Astrocyte (in vitro differentiated cells and primary cell): ENCODE results near the gene MGAT3. TPM values are rescaled to one million over a fixed set of nuclear protein-coding genes. Genes with fewer than 3 reads are reported as not detected.

Source experiments
- DNase-seq: peaks from one replicate; pipeline ENCODE4 v3.0.0-alpha.2; 2010; ENCODE audit warnings: low read depth
- FAIRE-seq: peaks from 2 replicates; lab custom pipeline; 2011; peaks lifted over from hg19 to GRCh38; lab: Jason Lieb, UNC
- H2AFZ ChIP-seq: 2 replicates; pipeline ENCODE4 v1.6.0; 2012; ENCODE audit warnings: low read depth, low read length, inconsistent platforms
- H3K27ac ChIP-seq: 2 replicates; pipeline ENCODE4 v1.5.1; 2011; ENCODE audit warnings: low read depth, low read length, inconsistent platforms
- H3K27me3 ChIP-seq: 2 replicates; pipeline ENCODE4 v1.6.0; 2011; ENCODE audit warnings: low read length, inconsistent platforms; ENCODE audit not compliant: insufficient read depth
- H3K36me3 ChIP-seq: 2 replicates; pipeline ENCODE4 v1.5.1; 2011; ENCODE audit warnings: low read length, inconsistent platforms; ENCODE audit not compliant: insufficient read depth
- H3K4me1 ChIP-seq: 2 replicates; pipeline ENCODE4 v1.5.1; 2011; ENCODE audit warnings: low read length, inconsistent platforms; ENCODE audit not compliant: insufficient read depth
- H3K4me2 ChIP-seq: 2 replicates; pipeline ENCODE4 v1.6.0; 2012; ENCODE audit warnings: low read length, inconsistent platforms
- H3K4me3 ChIP-seq: 2 replicates; pipeline ENCODE4 v1.5.1; 2011; ENCODE audit warnings: low read depth, mild to moderate bottlenecking, low read length, inconsistent platforms; ENCODE audit not compliant: insufficient read depth
- H3K79me2 ChIP-seq: 2 replicates; pipeline ENCODE4 v1.6.0; 2012; ENCODE audit warnings: mild to moderate bottlenecking, low read length, inconsistent platforms; ENCODE audit not compliant: insufficient read depth
- H3K9ac ChIP-seq: 2 replicates; pipeline ENCODE4 v1.6.0; 2012; ENCODE audit warnings: mild to moderate bottlenecking, low read length, inconsistent platforms
- H3K9me3 ChIP-seq: 2 replicates; pipeline ENCODE4 v1.5.1; 2012; ENCODE audit warnings: low read depth, mild to moderate bottlenecking, low read length, inconsistent platforms; ENCODE audit not compliant: insufficient read depth
- H4K20me1 ChIP-seq: 2 replicates; pipeline ENCODE4 v1.6.0; 2012; ENCODE audit warnings: low read length, inconsistent platforms; ENCODE audit not compliant: insufficient read depth
- H3K27ac Mint-ChIP-seq: one replicate; pipeline ENCODE4 v1.8.0; 2021; ENCODE audit warnings: mild to moderate bottlenecking, mixed read lengths; ENCODE audit not compliant: unreplicated experiment
- H3K27me3 Mint-ChIP-seq: one replicate; pipeline ENCODE4 v1.8.0; 2021; ENCODE audit warnings: low read depth, mixed read lengths; ENCODE audit not compliant: unreplicated experiment
- H3K36me3 Mint-ChIP-seq: one replicate; pipeline ENCODE4 v1.8.0; 2021; ENCODE audit warnings: low read depth, mixed read lengths; ENCODE audit not compliant: unreplicated experiment
- H3K4me1 Mint-ChIP-seq: one replicate; pipeline ENCODE4 v1.8.0; 2021; ENCODE audit warnings: low read depth, mixed read lengths; ENCODE audit not compliant: unreplicated experiment
- H3K4me3 Mint-ChIP-seq: one replicate; pipeline ENCODE4 v1.8.0; 2021; ENCODE audit warnings: mild to moderate bottlenecking, moderate library complexity, mixed read lengths; ENCODE audit not compliant: unreplicated experiment
- H3K9me3 Mint-ChIP-seq: one replicate; pipeline ENCODE4 v1.8.0; 2021; ENCODE audit warnings: mild to moderate bottlenecking, mixed read lengths; ENCODE audit not compliant: unreplicated experiment
- CTCF ChIP-seq: IDR thresholded peaks from 2 replicates; pipeline ENCODE4 v1.5.1; 2011; ENCODE audit warnings: low read depth, mild to moderate bottlenecking, inconsistent platforms, low read length, moderate library complexity; ENCODE audit not compliant: insufficient read depth
- EZH2 ChIP-seq: IDR thresholded peaks from 2 replicates; pipeline ENCODE4 v1.6.1; 2012; ENCODE audit warnings: mild to moderate bottlenecking, low read length, inconsistent platforms; ENCODE audit not compliant: insufficient read depth
- total RNA-seq: library from RNA; stranded (reverse); gene quantifications from 2 replicates; pipeline ENCODE4 v1.2.1, GENCODE V29; 2021

MGAT3 gene
- total RNA-seq, 1 donor from 2014 or later, result 7.9 TPM

GRCh38 chr22:39418696-39419095, 38.1 kb upstream of the MGAT3 start:
- H3K9me3 ChIP-seq, result no peaks in the 10 kb centered on the region
- DNase-seq (no peak), FAIRE-seq (no peak)
- Mint-ChIP-seq H3K27me3 (no peaks in the 10 kb centered on the region), H3K4me3 (no peak overlapping the region), H3K27ac (no peak overlapping the region), H3K4me1 (no peaks in the 10 kb centered on the region), H3K9me3 (no peaks in the 10 kb centered on the region), H3K36me3 (peaks cover 36% of the 10 kb centered on the region)
- H3K27ac ChIP-seq, result no peak overlapping the region
- H3K79me2 ChIP-seq, result no peaks in the 10 kb centered on the region
- H3K36me3 ChIP-seq, result peaks cover 8% of the 10 kb centered on the region
- TF ChIP-seq CTCF (no peak), EZH2 (no peak)
- H3K27me3 ChIP-seq, result no peaks in the 10 kb centered on the region
- H2AFZ ChIP-seq, result no peak overlapping the region
- H3K4me1 ChIP-seq, result no peaks in the 10 kb centered on the region
- H3K4me3 ChIP-seq, result no peak overlapping the region
- no peak overlapping the region for H3K9ac ChIP-seq
- H4K20me1 ChIP-seq, result peaks cover 6% of the 10 kb centered on the region
- no peak overlapping the region for H3K4me2 ChIP-seq

DNA sequence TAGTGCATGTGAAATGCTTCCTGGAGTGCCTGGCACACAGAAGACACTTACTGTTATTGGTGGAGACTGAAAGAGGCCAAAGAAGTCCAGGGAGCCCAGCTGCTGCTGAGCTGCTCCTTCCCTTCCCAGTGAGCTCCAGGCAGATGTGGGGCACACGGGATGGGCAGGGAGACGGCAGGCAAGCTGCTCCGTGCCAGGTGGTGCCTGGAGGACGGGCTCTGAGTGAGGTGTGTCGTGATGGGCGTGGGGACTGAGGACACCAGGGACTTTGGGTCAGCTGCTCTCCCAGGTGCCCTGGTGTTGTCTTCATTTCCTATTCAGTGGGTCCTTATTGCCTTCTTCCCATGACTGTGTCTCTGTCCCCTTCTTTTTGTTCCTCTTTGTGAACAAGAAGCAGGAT, 37.7 kb upstream of the MGAT3 start:
- DNase-seq (no peak), FAIRE-seq (no peak)
- Histone ChIP-seq H4K20me1 (peaks cover 2% of the 10 kb centered on the region), H3K4me3 (no peak overlapping the region), H3K36me3 (peaks cover 8% of the 10 kb centered on the region), H3K9ac (no peak overlapping the region), H3K4me2 (no peak overlapping the region), H3K27ac (no peak overlapping the region), H2AFZ (no peak overlapping the region), H3K27me3 (no peaks in the 10 kb centered on the region), H3K9me3 (no peaks in the 10 kb centered on the region), H3K79me2 (no peaks in the 10 kb centered on the region), H3K4me1 (no peaks in the 10 kb centered on the region)
- TF ChIP-seq EZH2 (no peak), CTCF (no peak)
- H3K27ac Mint-ChIP-seq, result no peak overlapping the region
- H3K9me3 Mint-ChIP-seq, result no peaks in the 10 kb centered on the region
- H3K4me3 Mint-ChIP-seq, result no peak overlapping the region
- peaks cover 36% of the 10 kb centered on the region for H3K36me3 Mint-ChIP-seq
- H3K4me1 Mint-ChIP-seq, result no peaks in the 10 kb centered on the region
- H3K27me3 Mint-ChIP-seq, result no peaks in the 10 kb centered on the region

- Histone ChIP-seq H2AFZ (no peak overlapping the region), H3K36me3 (peaks cover 8% of the 10 kb centered on the region), H3K4me1 (no peaks in the 10 kb centered on the region), H3K27me3 (no peaks in the 10 kb centered on the region), H4K20me1 (no peaks in the 10 kb centered on the region), H3K27ac (no peak overlapping the region), H3K4me3 (no peak overlapping the region), H3K79me2 (no peaks in the 10 kb centered on the region), H3K9me3 (no peaks in the 10 kb centered on the region), H3K4me2 (no peak overlapping the region), H3K9ac (no peak overlapping the region)
- Mint-ChIP-seq H3K4me3 (no peak overlapping the region), H3K27me3 (no peaks in the 10 kb centered on the region), H3K9me3 (no peaks in the 10 kb centered on the region), H3K4me1 (no peaks in the 10 kb centered on the region), H3K27ac (no peak overlapping the region), H3K36me3 (peaks cover 36% of the 10 kb centered on the region)
- DNase-seq (no peak), FAIRE-seq (no peak)
- no peak for TF ChIP-seq EZH2
- no peak for TF ChIP-seq CTCF
Observed at GRCh38 chr22:39419911-39420310, 36.9 kb upstream of the MGAT3 start.
